OCI-LY7 (cell line): ENCODE measurements around the gene BLCAP. TPM values are rescaled to one million over a fixed set of nuclear protein-coding genes. Genes with fewer than 3 reads are reported as not detected.

Experiments
- BruUV-seq: library from RNA; stranded (reverse); fragments of 400-500 nt; replicated peaks from 2 replicates; lab custom pipeline; 2021; lab: Mats Ljungman, UMichigan
- CTCF ChIA-PET: fragments of 300-600 bp; sonication (Branson Sonifier 250); formaldehyde crosslinking; loops from one replicate; lab custom pipeline; 2022; ENCODE audit warnings: antibody characterized with exemption; ENCODE audit not compliant: unreplicated experiment; lab: Charles Lee
- POLR2A ChIA-PET: fragments of 300-600 bp; sonication (Branson Sonifier 250); formaldehyde crosslinking; loops from one replicate; lab custom pipeline; 2022; ENCODE audit warnings: antibody characterized with exemption; lab: Charles Lee
- DNase-seq: peaks from one replicate; pipeline ENCODE4 v3.0.0-alpha.2; 2015; ENCODE audit warnings: low spot score
- H2AFZ ChIP-seq: fragments of 200-600 bp; sonication (generic), shearing (Covaris generic); 2 replicates; pipeline ENCODE4 v1.6.1; 2014; ENCODE audit warnings: mild to moderate bottlenecking, antibody characterized with exemption, low read length, moderate library complexity
- H3K27ac ChIP-seq: fragments of 200-600 bp; sonication (generic); 2 replicates; pipeline ENCODE4 v1.5.1; 2014; ENCODE audit warnings: mixed run types, low read depth, mild to moderate bottlenecking, moderate library complexity, low read length, inconsistent platforms; ENCODE audit not compliant: poor library complexity, severe bottlenecking
- H3K36me3 ChIP-seq: fragments of 200-600 bp; sonication (generic); 2 replicates; pipeline ENCODE4 v1.6.1; 2014; ENCODE audit warnings: mild to moderate bottlenecking, antibody characterized with exemption, low read length, moderate library complexity, mixed read lengths; ENCODE audit not compliant: insufficient read depth
- H3K4me1 ChIP-seq: fragments of 200-600 bp; sonication (generic); 2 replicates; pipeline ENCODE4 v1.5.1; 2014; ENCODE audit warnings: mild to moderate bottlenecking, low read length; ENCODE audit not compliant: insufficient read depth, poor library complexity, severe bottlenecking
- H3K4me2 ChIP-seq: fragments of 200-600 bp; sonication (generic); 2 replicates; pipeline ENCODE4 v1.6.1; 2014; ENCODE audit warnings: mild to moderate bottlenecking, low read length
- H3K4me3 ChIP-seq: fragments of 200-600 bp; sonication (generic); 2 replicates; pipeline ENCODE4 v1.5.1; 2014; ENCODE audit warnings: mild to moderate bottlenecking, low read depth, low read length; ENCODE audit not compliant: poor library complexity, severe bottlenecking
- H3K79me2 ChIP-seq: fragments of 200-600 bp; sonication (generic); 2 replicates; pipeline ENCODE4 v1.6.1; 2016; ENCODE audit warnings: low read depth, mild to moderate bottlenecking, low read length, moderate library complexity, mixed read lengths; ENCODE audit not compliant: insufficient read depth
- H3K9me2 ChIP-seq: fragments of 200-600 bp; sonication (generic); 2 replicates; pipeline ENCODE4 v1.6.1; 2016; ENCODE audit warnings: mild to moderate bottlenecking, low read length, mixed read lengths; ENCODE audit not compliant: insufficient read depth
- H3K9me3 ChIP-seq: fragments of 200-600 bp; sonication (generic); 2 replicates; pipeline ENCODE4 v1.6.1; 2014; ENCODE audit warnings: mild to moderate bottlenecking, mixed run types, low read length, mixed read lengths
- H4K20me1 ChIP-seq: fragments of 200-600 bp; sonication (generic); 2 replicates; pipeline ENCODE4 v1.6.1; 2014; ENCODE audit warnings: mild to moderate bottlenecking, antibody characterized with exemption, low read length, moderate library complexity, mixed read lengths; ENCODE audit not compliant: insufficient read depth
- CTCF ChIP-seq: fragments of 200-600 bp; sonication (generic); conservative IDR thresholded peaks from 2 replicates; pipeline ENCODE4 v1.5.1; 2014; ENCODE audit warnings: mild to moderate bottlenecking, antibody characterized with exemption, low read length, moderate library complexity, mixed read lengths
- EZH2phosphoT487 ChIP-seq: fragments of 200-600 bp; sonication (generic); IDR thresholded peaks from 2 replicates; pipeline ENCODE4 v1.6.1; 2018; ENCODE audit warnings: low read depth, borderline replicate concordance, mild to moderate bottlenecking, mixed run types, antibody characterized with exemption, low read length, moderate library complexity, mixed read lengths
- intact Hi-C: fragments of 100-400 bp; cut with micrococcal nuclease; formaldehyde crosslinking; loops from one replicate; pipeline ENCODE4 v1.10.0; 2022; ENCODE audit not compliant: unreplicated experiment
- total RNA-seq, 2 experiments: library from RNA; depleted of rRNA in 1 of 2; stranded (reverse); fragments of >200 nt in 1 of 2; shearing (Covaris generic) in 1 of 2; gene quantifications; 2 replicates each; pipeline ENCODE4 v1.2.3, GENCODE V29; 2014 to 2022

The BLCAP gene
- total RNA-seq, 2 experiments from 2014 or later = 32.3 to 55.1 TPM

- Histone ChIP-seq H4K20me1 (no peaks in the 10 kb centered on the region), H3K4me3 (no peak overlapping the region), H2AFZ (no peak overlapping the region), H3K36me3 (no peaks in the 10 kb centered on the region), H3K9me2 (no peaks in the 10 kb centered on the region), H3K79me2 (peaks cover 6% of the 10 kb centered on the region), H3K4me2 (no peak overlapping the region), H3K27ac (no peak overlapping the region), H3K4me1 (peaks cover 14% of the 10 kb centered on the region), H3K9me3 (no peaks in the 10 kb centered on the region)
- POLR2A ChIA-PET = no interaction called here
- DNase-seq = no peak
- BruUV-seq = no TSS peak
- TF ChIP-seq EZH2phosphoT487 = no peak
- TF ChIP-seq CTCF = no peak
- intact Hi-C loops = loop anchor here (5.0 kb wide), 1 partner anchor 330 kb away; no protein-coding TSS in a partner anchor
- CTCF ChIA-PET = no interaction called here
Measured at GRCh38 chr20:37531856-37532255, 4.2 kb upstream of the BLCAP start.

GRCh38 chr20:37530696-37531095 lies 3.0 kb upstream of the BLCAP start:
- no peak overlapping the region for H2AFZ ChIP-seq
- H3K4me1 ChIP-seq = peaks cover 22% of the 10 kb centered on the region
- BruUV-seq = no TSS peak
- no peaks in the 10 kb centered on the region for H3K9me3 ChIP-seq
- no peaks in the 10 kb centered on the region for H3K36me3 ChIP-seq
- peaks cover 3% of the 10 kb centered on the region for H4K20me1 ChIP-seq
- ChIA-PET POLR2A (interaction anchor here (0.5 kb wide), 1 partner anchor 280 kb away, joined by 5 read pairs; no protein-coding TSS in a partner anchor), CTCF (no interaction called here)
- no peaks in the 10 kb centered on the region for H3K9me2 ChIP-seq
- H3K4me2 ChIP-seq = no peak overlapping the region
- peaks cover 18% of the 10 kb centered on the region for H3K79me2 ChIP-seq
- no peak for DNase-seq
- H3K4me3 ChIP-seq = no peak overlapping the region
- intact Hi-C loops = loop anchor here (5.0 kb wide), 1 partner anchor 328 kb away; no protein-coding TSS in a partner anchor
- no peak for TF ChIP-seq CTCF
- no peak for TF ChIP-seq EZH2phosphoT487
- H3K27ac ChIP-seq = no peak overlapping the region

- H2AFZ ChIP-seq = no peak overlapping the region
- DNase-seq = no peak
- H3K4me2 ChIP-seq = no peak overlapping the region
- peaks cover 24% of the 10 kb centered on the region for H3K79me2 ChIP-seq
- H3K4me3 ChIP-seq = no peak overlapping the region
- no TSS peak for BruUV-seq
- intact Hi-C loops = loop anchor here (5.0 kb wide), 2 partner anchors 328 to 338 kb away; no protein-coding TSS in a partner anchor
- POLR2A ChIA-PET = no interaction called here
- no peaks in the 10 kb centered on the region for H3K9me2 ChIP-seq
- H3K27ac ChIP-seq = no peak overlapping the region
- no peaks in the 10 kb centered on the region for H3K9me3 ChIP-seq
- CTCF ChIA-PET = interaction anchor here (1.1 kb wide), 1 partner anchor 12 kb away, joined by 3 read pairs; no protein-coding TSS in a partner anchor
- H4K20me1 ChIP-seq = peaks cover 9% of the 10 kb centered on the region
- no peaks in the 10 kb centered on the region for H3K36me3 ChIP-seq
- TF ChIP-seq CTCF = no peak
- TF ChIP-seq EZH2phosphoT487 = no peak
- H3K4me1 ChIP-seq = peaks cover 27% of the 10 kb centered on the region
Measured at GRCh38 chr20:37529968-37530600, 2.4 kb upstream of the BLCAP start.
